C4-2B (cell line): ENCODE data around the gene AFMID.

ENCODE experiments used
- CTCF ChIP-seq: fragments of 450-650 bp; conservative IDR thresholded peaks from 2 replicates; pipeline ENCODE4 v1.5.1; 2017; ENCODE audit warnings: mild to moderate bottlenecking
- ZFX ChIP-seq: fragments of 450-650 bp; IDR thresholded peaks from 2 replicates; pipeline ENCODE4 v1.6.1; 2017

- TF ChIP-seq CTCF, result no peak
- TF ChIP-seq ZFX, result no peak
Measured at GRCh38 chr17:78151514-78152008, 35.6 kb upstream of the AFMID start.
